ENCODE results near the gene MEGF9.

- TF ChIP-seq, protein P1, sequence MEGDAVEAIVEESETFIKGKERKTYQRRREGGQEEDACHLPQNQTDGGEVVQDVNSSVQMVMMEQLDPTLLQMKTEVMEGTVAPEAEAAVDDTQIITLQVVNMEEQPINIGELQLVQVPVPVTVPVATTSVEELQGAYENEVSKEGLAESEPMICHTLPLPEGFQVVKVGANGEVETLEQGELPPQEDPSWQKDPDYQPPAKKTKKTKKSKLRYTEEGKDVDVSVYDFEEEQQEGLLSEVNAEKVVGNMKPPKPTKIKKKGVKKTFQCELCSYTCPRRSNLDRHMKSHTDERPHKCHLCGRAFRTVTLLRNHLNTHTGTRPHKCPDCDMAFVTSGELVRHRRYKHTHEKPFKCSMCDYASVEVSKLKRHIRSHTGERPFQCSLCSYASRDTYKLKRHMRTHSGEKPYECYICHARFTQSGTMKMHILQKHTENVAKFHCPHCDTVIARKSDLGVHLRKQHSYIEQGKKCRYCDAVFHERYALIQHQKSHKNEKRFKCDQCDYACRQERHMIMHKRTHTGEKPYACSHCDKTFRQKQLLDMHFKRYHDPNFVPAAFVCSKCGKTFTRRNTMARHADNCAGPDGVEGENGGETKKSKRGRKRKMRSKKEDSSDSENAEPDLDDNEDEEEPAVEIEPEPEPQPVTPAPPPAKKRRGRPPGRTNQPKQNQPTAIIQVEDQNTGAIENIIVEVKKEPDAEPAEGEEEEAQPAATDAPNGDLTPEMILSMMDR (IDR thresholded peaks at IDR 0.05) = no peak
- no peak for TF ChIP-seq POLR2A (IDR thresholded peaks at IDR 0.05)
Observed at GRCh38 chr9:120697448-120697847, 16.8 kb downstream of the MEGF9 start.
